Measurements from ENCODE around the gene TRIM24.

- TF ChIP-seq CTCF (IDR thresholded peaks at IDR 0.05; ENCODE audit: low read length) = no peak
- no peak for TF ChIP-seq EZH2phosphoT487 (IDR thresholded peaks at IDR 0.05; ENCODE audit: low read length)
Measured at GRCh38 chr7:138512092-138512858, 52.2 kb downstream of the TRIM24 start.

Measured in MM.1S (cell line).